NCI-H1105 (cell line): ENCODE results near the gene PHB1.
"Not testable (repeated sequence)": the region's sequence is repeated elsewhere in the genome, so short reads cannot be mapped to it uniquely, and the experiment has no call there.

ENCODE experiments used
- DNase-seq: peaks from one replicate; lab custom pipeline; 2025; lab: John Stamatoyannopoulos, UW

PHB1 gene

DNA sequence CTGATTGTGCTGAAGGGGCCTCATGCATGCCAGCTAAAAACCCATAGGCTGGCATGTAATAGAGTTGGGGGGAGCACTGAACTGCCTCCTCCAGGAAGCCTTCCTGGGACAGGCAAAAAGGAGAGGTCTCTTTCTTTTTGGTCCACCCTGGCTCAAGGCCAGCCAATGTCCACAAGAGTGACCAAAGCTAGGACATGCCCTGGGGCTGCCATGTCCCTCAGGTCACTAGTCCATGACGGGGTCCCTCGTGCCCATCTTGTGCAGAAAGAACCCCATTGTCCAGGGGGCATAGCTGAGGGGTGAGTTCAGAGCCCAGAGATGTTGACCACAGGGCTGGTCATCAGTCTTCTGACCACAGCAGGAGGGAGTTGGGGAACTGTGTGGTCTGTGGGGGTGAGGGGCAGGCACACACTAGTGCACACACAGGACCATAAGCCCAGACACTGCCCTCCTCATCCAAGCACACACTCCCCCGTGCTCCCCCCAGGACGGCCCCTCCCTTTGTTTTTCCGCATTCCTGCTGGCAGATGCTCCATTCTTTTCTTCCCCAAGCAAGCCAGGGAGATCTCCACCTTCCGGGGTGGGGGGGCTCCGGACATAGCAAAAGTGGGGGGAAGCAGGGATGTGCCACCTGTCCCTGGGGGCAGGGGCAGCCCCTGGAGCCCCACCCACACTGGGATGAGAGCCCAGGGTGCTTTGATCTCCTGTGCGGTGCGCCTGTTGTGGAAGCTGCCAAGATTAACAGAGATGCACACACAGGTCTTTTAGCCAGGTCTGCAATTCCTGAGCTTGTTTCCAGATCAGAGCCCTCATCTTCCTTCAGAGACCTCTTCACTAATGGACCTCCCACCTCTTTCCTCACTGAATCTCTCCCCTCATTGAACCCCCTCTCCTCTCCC, 25.2 kb upstream of the PHB1 start:
- no peak for DNase-seq

DNA sequence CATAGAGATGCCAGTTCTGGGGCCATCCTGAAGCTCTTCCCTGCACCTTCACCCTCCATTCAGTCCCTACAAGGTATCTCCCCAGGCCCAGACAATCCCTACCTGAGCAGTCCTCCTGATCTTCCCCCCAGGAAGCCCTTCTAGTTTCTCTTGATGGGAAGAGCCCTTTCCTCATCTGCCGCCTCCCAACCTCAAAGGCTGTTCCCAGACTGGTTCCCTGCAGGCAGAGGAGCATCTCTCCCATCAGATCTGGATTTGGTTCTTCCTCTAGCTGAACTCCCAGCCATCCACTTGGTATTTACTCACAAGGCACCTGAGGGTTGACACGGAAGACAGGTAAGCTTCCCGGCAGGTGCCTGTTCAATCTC, 24.6 kb upstream of the PHB1 start:
- no peak for DNase-seq

DNA sequence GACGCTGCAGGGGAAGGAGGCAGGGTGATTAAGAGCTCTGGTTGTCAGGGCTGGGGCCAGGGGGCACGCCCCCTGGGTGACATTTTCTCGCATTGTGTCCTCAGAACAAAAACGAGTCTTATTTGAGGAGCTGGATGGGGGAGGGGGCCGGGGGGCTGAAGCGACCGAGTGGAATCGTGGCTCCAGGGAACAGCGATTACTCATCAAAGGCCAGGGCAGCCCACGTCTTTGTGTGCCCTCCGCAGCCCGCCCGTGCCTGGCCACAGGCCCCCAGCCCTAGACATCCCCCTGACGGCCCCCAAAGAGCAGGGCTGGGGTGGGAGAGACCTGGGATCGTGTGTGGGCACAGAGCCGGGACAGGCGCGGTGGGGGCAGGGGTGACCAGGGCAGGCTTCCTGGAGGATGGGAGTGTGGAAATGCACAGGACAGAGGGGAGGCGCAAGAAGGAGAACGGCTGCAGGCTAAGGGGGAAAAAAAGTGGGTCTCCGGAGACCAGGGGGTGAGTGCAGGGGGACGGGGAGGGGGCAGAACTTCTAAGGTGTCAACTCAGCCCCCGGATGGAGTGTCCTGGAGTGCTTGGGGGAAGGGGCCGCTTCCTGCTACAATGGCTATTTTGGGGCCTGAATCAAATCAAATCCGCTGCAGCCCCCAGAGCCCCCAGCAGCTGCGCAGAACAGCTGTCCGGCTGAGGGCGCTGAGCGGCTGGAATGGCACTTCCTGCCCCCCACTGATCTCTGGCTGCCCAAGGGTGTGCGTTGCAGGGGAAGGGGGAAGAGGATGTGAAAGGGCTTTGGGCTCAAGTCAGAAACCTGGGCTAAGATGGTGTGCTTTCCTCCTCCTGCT, 24.0 kb upstream of the PHB1 start:
- DNase-seq = no peak

DNA sequence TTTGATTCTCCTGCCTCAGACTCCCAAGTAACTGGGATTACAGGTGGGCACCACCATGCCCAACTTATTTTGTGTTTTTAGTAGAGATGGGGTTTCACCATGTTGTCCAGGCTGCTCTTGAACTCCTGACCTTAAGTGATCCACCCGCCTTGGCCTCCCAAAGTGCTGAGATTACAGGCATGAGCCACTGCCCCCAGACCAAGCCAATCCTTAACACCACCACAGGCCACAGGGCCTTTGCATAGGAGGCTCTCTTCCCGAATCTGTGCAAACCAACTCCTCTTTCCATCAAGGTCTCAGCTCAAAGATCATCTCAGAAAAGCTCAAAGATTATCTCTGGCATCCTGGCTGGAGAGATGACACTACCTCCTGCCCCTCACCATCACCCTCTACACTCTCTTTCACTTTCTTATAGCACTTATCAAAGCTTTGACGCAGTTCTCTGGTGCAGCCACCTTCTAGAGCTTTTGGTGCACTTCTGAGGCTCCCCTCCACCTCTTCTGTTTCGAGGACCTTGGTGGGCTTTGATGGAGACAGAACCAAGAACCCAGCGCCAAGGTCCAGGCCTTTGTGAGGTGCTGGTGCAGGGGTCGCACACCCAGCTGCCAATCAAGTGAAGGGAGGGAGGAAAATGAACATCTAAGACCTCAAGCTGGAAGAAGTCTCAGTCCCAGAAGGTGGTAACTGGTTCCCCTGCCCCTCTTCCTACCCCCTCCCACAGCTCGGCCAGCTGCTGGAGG, 23.2 kb upstream of the PHB1 start:
- no peak for DNase-seq

DNA sequence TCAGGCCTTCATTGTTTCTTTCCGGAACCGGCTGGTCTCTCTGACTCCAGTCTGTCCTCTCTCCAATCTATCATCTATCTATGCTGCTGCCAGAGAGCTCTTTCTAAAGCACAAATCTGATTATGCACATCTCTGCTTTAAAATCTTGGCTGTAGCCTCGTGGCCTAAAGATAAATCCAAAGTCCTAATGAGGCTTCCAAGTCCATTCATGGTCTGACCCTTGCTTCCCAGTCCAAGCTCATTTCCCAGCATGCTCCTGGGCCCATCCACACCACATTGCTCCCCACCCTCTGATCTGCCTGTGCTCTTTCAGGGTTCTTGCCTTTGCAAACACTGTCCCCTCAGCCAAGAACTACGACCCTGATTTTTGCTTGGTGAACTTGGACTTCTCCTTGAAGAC, 21.5 kb upstream of the PHB1 start:
- DNase-seq = no peak

DNA sequence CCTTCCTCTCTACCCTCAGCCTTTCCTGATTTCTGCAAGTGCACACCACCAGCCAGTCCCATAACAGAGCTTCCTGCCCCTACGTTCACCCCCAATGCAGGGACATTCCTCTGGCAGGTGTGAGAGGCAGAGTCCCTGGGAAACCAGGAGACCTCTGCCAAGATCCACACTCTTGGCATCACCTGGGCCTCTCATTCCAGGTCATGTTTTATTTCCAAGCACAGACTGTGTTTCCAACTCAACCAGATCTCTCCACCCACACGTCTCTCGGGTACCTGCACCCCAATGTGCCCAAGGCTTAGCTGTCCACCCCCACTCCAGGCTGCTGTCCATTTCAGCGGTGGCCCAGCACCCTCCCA, 21.0 kb upstream of the PHB1 start:
- DNase-seq = no peak

DNA sequence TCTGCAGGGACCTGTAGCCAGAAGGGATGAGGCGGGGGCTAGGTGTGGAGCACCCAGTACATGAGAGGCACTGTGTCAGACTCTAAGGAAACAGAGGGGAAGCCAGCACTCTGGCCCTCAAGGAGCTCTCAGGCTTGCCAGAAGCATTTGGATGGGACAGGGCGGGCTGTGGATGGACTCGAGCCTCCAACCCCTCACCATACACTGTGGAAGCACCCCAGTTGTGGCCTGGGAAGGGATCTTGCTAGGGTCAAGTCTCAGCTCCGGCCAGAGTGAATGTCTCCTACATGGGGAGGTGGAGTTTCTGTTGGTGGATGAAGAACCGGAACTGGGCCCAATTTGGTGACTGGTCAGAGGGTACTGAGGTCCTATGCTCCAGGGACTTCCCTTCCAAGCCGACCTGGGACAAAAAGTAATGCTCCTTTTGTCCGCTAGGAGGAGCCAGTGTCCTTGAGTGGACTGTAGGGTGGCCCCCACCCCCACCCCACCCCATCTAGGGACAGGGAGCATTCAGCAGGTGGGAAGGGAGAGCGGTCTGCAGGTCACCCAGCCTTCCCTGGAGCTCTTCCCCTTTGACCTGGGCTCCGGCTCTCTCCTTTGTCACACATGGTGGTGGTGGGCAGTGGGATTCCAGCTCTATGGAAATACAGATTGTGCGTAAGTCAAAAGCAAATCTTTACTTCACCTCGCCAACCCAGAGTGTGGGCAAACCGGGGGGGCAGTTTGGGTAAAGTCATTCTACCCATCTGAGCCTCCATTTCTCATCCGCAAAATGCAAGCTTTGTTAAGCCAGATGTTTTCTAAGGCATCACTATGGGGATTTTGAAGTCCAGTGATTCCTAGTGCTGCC, 20.4 kb upstream of the PHB1 start:
- DNase-seq = no peak

DNA sequence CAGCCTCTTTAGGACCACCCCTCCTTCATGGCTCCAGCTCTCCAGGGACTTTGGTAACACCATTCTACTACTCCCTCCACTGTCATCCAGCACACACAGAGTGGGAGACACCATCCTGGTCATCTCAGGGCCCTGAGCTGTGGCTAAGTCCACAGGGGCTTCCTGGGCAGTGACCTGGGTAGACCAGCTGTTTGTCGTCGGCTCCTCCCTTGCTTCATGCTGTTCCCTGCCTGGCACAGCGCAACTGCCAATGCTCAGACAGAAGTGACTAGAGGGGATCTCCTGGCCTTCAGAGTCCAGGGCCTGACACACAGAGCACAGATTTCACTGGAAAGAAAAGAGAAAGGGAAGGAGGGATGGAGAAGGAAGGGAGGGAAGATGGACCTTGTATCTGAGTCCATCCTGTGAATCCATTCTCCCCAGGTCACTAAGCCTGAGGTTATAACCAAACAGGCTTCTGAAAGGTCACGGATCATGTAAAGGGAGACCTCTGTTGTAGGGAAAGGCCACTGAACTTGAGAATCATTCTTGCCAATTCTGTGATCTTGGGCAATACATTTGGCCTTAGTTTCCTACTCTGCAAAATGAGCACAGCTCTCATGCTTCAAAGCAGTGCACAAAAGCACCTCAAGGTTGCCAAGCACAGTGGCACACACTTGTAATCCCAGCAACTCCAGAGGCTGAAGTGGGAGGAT, 18.5 kb upstream of the PHB1 start:
- no peak for DNase-seq

DNA sequence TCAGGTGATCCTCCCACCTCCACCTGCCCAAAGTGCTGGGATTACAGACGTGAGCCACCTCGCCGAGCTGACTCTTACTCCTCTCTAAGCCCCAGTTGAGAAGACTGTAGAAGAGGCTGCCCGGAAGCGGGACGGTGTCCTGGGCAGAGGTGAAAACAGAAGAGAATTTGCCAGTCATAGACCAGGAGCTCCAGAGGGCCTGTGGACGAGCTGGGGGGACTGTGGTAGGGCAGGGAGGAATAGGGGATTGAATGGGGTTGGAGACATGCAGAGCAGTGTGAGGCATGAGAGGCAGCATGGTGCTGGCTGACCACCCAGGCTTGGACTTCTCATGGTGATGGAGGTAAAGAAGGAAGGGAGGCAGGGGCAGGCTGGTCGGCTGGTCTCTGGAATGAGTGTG, 17.1 kb upstream of the PHB1 start:
- DNase-seq = no peak

DNA sequence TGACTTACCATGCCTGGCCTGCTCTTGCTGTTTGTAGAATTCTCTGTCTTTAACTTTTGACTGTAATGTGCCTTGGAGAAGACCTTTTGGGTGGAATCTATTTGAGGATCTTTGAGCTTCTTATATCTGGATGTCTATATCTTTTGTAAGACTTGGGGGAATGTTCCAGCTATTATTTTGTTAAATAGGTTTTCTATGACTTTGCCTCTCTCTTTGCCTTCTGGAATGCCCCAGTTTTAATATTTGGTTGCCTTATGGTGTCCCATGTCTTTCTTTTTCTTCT, 10.3 kb upstream of the PHB1 start:
- no peak for DNase-seq

DNA sequence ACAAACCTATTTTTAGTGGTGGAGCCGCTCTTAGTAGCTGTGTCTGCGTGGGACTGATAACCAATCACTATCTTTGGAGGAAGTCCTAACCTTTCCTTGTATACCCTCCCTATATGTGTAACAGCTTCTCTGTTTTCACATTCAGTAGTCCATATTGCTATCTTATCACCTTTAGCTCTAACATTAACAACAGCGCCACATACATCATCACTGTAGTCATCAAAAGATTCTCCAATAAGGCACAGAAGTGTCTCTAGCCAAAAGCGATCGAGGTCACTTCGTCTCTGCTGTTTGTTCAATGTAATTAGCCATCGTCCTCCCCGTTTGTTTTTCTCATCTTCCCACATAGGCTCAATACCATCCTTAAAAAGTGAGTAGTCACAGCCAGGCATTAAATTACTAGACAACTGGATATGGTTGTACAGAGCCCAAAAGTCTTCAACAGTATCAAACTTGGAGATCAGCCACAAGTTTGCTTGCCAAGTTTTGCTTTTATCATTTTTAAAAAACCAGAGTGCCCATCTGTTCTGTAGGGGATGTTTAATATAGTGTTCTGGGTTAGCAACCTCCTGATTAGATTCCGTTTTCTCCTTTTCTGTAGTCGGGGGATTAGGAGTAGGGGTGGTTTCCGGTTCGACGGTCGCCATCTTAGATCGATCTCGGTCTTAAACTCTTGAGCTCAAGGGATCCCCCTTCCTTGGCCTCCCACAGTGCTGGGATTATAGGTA, 9.8 kb upstream of the PHB1 start:
- not testable (repeated sequence) for DNase-seq

DNA sequence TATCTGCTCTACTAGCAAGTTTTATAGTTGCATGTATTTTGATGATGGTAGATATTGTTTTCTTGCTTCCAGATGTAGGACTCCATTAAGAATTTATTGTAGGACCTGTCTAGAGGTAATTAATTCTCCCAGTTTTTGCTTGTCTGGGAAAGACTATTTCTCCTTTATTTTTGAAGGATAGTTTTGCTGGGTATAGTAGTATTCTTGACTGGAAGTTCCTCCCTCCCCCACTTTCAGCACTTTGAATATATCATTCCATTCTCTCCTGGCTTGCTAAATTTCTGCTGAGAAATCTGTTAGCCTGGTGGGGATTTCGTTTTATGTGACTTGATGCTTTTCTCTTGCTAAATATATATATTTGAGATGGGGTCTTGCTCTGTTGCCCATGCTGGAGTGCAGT, 8.0 kb upstream of the PHB1 start:
- DNase-seq = no peak

DNA sequence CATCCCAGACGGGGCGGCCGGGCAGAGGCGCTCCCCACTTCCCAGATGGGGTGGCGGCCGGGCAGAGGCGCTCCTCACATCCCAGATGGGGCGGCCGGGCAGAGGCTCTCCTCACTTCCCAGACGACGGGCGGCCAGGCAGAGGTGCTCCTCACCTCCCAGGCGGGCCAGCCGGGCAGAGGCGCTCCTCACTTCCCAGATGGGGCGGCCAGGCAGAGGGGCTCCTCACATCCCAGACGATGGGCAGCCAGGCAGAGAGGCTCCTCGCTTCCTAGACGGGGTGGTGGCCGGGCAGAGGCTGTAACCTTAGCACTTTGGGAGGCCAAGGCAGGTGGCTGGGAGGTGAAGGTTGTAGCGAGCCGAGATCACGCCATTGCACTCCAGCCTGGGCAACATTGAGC, 5.1 kb upstream of the PHB1 start:
- not testable (repeated sequence) for DNase-seq

DNA sequence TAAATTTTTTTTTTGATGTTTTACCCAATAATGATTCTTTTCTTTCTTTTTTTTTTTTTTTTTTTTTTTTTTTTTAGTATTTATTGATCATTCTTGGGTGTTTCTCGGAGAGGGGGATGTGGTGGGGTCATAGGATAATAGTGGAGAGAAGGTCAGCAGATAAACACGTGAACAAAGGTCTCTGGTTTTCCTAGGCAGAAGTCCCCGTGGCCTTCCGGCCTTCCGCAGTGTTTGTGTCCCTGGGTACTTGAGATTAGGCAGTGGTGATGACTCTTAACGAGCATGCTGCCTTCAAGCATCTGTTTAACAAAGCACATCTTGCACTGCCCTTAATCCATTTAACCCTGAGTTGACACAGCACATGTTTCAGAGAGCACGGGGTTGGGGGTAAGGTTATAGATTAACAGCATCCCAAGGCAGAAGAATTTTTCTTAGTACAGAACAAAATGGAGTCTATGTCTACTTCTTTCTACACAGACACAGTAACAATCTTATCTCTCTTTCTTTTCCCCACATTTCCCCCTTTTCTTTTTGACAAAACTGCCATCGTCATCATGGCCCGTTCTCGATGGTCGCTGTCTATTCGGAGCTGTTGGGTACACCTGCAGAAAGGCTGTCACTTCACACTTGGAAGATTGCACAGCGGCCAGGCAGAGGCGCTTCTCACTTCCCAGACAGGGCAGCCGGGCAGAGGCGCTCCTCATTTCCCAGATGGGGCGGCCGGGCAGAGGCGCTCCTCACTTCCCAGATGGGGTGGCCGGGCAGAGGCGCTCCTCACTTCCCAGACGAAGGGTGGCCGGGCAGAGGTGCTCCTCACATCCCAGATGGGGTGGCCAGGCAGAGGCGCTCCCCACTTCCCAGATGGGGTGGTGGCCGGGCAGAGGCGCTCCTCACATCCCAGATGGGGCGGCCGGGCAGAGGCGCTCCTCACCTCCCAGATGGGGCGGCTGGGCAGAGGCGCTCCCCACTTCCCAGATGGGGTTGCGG, 4.4 kb upstream of the PHB1 start:
- not testable (repeated sequence) for DNase-seq

DNA sequence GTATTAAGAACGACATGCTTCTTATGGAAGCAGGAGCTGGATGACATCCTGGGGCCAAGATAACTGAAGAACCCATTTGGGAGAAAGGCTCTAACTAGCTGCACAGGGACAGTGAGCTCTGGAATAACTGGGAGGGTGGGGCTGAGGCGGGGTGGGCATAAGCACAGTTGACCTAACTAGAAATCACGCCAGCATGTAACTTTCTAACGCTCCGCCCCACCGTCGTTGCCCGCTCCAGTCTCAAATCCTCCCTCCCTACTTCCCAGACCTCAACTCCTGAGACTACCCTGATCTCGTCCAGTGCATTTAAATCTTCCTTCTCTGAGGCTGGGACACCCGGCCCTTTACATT, 436 bp downstream of the PHB1 start:
- no peak for DNase-seq

DNA sequence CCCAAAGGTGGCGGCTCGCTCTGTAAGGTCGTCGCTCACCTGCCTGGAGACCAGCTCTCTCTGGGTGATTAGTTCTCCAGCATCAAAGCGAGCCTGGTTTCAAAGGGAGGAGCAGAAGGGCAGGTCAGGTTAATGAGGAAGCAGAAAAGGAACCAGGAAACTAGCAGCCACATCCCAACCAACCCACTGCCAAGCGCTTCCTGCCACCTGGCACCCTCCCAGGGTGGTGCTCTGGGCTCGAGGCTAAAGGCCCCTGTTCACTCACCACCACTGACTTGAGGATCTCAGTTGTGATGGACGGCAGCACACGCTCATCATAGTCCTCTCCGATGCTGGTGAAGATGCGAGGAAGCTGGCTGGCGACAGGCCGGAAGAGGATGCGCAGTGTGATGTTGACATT, 5.6 kb downstream of the PHB1 start:
- DNase-seq = no peak

DNA sequence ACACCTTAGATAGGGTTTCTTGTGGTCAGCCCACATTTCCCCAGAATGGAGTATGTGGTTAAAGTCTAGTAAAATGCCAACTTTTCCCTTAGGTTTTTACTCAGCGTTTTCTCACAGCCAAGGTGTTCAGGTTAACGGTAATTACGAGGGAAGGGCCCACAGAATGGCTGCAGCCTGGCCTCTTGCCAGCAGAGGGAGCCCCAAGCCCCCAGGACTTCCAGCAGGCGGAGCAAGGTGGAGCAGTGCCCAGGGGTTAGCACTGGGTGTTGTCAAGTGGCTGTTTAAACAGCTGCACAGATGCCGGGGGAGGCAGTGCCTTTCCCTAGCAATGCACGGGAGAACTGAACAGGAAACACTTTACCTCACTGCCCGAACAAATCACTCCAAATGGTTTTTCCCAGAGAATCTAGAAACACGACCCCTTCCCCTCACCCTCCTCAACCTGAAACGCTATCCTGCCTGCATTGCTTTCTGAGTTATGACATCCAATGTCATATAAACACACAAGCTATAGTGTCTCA, 6.6 kb downstream of the PHB1 start:
- DNase-seq = peak; percentile 86

DNA sequence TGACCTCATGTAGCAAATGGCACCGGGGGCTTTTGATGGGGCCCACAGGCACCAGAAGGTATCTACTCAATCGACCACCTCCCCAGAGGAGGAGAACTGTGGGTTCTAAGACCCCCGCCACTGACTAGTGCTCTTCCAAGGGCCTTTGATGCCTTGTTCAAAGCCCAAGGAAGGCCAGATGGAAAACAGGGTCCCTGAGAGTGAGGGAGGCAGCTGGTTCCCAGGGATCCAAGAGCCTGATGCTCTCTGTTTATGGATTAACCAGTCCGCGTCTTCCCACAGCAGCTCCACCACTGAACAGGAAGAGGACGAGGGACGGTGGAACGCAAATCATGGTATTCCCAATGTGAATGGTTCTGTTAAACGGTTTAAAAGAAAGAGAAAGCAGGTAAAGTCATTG, 7.6 kb downstream of the PHB1 start:
- DNase-seq = no peak

DNA sequence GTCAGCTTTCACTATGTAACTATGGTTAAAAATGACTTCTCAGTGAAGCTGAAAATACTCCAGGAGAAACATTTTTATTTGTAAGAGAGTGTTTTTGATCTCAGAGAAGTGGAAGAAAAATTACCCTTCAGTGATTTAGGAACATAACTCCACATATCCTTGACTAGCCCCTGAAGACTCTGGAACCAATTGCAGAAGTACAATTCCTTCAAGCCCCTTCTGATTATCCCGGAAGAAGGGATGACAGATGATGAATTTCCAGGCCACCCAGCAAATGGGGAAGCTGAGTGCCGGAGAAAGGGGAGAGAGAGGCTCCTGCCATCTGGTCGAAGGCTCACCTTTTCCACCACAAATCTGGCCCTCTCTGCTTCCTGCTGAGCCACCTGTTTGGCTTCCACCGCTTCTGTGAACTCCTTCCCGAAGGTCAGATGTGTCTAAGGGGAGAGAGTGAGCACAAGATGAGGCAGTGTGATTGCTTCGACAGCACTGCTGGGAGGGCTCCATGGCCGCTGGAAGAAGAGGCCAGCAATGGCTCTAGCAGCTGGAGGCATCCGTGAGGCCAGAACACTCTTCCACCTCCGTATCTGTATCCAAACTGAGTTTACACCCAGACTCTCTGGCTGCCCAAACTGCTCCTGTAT, 8.1 kb downstream of the PHB1 start:
- DNase-seq = no peak
